HCEC 1CT (cell line): Measurements from ENCODE around the gene CTXND2.
A peak's percentile ranks its signal among the peaks of the same experiment; 100 is the strongest.
"Not testable (repeated sequence)": the region's sequence is repeated elsewhere in the genome, so short reads cannot be mapped to it uniquely, and the experiment has no call there.

ENCODE experiments used
- DNase-seq: peaks from one replicate; pipeline ENCODE4 v3.0.0-alpha.2; 2017

The CTXND2 gene

GRCh38 chr1:150893336-150893913 lies 6.5 kb downstream of the CTXND2 start:
- no peak for DNase-seq

DNA sequence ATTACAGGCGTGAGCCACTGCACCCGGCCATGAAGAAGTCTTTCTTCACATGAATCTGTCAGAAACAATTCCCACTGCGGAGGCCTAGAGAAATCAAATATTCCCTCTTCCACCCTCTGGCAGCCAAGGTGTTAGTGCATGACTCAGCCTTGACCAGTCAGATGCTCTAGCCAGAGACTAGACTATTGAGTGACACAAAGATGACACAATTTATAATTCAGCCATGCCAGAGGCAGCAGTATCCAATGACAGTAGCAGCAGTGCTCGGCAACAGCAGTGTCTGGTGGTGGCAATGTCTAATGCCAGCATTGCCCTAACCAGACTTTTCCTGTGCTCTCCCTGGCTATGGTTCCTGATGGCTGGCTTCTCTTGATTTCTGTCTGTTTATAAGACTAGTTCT lies 8.7 kb downstream of the CTXND2 start:
- DNase-seq, result peak; percentile 21

- DNase-seq, result not testable (repeated sequence)
Observed at GRCh38 chr1:150899795-150900194, 12.9 kb downstream of the CTXND2 start.

GRCh38 chr1:150902346-150902745 lies 15.4 kb downstream of the CTXND2 start:
- DNase-seq, result no peak

DNA sequence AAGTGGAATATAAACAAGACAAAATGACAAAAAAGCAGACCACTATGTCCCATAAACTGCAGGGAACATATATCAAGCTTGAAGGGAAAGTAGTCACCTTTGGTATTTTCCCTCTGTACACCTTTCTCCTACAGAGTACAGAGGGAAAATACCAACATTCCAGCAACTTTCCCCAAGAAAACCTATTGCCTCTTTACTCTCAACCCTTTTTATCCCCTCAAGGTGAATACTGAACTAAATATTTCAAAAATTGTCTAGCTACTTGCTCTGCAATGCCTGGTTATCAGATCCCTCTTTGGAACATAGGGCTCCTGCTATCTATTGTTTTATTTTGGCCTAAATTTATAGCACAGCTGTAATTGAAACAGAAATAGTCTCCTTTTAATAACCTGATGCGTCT lies 15.8 kb downstream of the CTXND2 start:
- no peak for DNase-seq

DNA sequence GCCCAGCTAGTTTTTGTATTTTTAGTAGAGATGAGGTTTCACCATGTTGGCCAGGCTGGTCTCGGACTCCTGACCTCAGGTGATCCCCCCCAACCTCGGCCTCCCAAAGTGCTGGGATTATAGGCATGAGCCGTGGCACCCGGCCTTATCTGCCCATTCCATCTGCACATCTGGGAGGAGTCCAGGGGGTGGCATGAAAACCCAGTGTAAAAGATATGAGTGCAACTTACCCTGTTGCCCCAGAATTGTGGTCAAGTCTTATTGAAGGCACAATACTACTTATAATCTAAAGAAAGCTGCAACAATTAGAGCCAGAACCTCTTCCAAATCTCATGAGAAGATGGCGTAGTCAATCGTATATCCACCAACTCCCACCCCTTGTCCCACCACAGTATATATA lies 18.4 kb downstream of the CTXND2 start:
- no peak for DNase-seq

GRCh38 chr1:150906329-150906728 lies 19.4 kb downstream of the CTXND2 start:
- DNase-seq, result no peak

DNA sequence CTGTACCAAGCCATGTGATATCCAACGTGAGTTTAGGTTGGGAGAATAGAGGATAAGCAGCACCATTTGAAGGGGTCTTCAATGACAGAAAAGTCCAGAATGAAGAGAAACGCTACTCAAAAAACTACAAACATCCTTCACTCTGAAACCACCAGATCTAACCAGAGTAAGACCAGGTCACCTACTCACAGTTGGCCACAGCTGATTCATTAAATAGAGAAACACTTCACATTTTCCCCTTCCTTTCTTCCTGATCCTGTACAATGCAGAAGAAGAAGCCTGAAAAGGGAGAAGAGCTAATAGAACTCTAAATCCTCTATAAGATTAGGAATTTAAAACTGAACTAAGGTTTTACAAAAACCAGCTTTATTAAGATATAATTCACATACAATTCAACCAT lies 19.9 kb downstream of the CTXND2 start:
- no peak for DNase-seq

DNA sequence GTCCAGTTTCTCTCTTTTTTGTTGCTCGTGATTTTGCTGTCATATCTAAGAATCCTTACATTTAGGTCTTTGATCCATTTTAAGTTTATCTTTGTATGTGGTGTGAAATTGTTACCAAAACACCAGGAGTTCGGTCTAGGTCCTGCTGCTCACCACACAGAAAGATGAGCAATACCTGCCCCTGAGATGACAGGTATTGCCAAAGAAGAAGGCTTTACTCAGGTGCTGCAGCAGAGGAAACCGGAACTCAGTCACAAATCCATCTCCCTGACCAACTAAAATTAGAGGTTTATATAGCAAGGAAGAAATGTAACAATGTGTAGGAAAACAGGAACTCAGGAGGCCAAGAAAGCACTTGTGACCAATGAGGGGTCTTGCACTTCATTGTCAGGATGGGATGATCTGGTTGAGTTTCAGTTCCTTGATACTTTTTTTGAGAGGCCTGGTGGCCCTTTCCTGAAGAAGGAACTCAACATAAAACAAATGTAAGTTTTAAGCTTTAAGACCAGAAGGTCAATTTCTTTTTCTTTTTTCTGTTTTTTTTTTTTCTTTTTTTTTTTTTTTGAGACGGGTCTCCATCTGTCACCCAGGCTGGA lies 22.7 kb downstream of the CTXND2 start:
- no peak for DNase-seq

- no peak for DNase-seq
Observed at GRCh38 chr1:150912623-150913022, 25.7 kb downstream of the CTXND2 start.

GRCh38 chr1:150917387-150917786 lies 30.5 kb downstream of the CTXND2 start:
- no peak for DNase-seq

- peak; percentile 93 for DNase-seq
Observed at GRCh38 chr1:150922519-150922975, 35.6 kb downstream of the CTXND2 start.

DNA sequence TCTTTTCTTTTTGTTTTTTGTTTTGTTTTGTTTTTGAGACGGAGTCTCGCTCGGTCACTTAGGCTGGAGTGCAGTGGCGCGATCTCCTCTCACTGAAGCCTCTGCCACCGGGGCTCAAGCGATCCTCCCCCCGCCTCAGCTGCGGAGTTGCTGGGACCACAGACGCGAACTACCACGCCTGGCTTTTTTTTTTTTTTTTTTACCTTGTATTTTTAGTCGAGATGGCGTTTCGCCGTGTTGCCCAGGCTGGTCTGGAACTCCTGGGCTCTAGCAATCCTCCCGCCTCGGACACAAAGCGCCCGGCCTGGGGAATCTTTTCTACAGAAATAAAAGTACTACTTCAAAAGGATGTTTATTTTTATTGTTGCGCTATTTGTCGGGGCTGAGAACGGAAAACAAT lies 38.1 kb downstream of the CTXND2 start:
- DNase-seq, result no peak

DNA sequence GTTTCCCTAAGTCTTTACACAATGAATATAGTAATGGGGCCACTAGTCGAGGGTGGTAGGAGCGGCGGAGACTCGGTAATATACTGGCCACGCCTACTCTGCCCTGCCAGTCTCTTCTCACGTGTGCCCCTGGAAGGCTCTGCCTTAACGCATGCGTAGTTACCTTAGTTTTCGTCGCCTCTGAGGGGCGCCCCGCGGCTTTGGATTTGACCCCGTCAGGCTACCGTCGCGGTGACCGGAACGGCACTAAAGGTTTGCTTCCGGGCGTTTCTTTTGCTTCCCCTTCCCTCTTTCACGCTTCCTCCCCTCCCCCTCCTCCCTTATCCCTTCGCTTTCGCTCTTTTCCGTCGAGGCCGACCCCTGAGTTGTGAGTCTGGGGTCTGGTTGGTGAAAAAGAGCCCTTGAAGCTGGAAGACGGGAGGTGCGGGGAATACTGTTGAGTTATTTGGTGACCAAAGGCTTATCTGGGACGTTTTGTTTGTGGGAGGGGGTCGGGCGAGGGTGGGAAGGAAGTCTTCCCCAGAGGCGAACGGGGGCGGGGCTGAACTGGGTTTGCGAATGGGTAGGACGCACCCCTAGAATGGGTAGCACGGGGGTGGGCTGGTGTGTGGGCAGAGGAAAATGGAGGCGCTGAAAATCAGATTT lies 39.3 kb downstream of the CTXND2 start, which contains the start of gene SETDB1:
TSS of gene SETDB1 (plus strand) at position 267 of the 645 bp plus-strand sequence. CDS start 1,352 bp downstream, outside the sequence.
- DNase-seq, result peak; percentile 94

GRCh38 chr1:150927624-150928023 lies 40.7 kb downstream of the CTXND2 start:
- DNase-seq, result no peak

DNA sequence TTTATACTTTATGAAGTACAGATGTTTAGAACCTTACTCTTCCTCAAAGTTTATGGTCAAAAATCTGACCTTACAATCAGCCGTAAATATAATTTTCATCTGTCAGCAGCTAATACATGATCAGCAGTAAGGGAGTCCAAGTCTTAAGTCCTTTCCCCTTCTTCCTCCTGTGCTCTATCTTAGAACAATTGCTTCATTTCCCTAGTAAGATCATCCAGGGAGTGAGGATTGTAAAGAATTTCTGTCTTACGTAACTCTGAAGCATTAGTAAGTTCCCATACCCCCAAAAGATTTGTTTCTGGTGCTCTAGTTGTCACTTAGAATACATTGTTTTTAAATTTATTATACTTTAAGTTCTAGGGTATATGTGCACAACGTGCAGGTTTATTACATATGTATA lies 41.4 kb downstream of the CTXND2 start:
- peak; percentile 18 for DNase-seq

DNA sequence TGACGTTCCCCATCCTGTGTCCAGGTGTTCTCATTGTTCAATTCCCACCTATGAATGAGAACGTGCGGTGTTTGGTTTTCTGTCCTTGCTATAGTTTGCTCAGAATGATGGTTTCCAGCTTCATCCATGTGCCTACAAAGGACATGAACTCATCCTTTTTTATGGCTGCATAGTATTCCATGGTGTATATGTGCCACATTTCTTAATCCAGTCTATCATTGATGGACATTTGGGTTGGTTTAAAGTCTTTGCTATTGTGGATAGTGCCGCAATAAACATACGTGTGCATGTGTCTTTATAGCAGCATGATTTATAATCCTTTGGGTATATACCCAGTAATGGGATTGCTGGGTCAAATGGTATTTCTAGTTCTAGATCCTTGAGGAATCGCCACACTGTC lies 41.8 kb downstream of the CTXND2 start:
- not testable (repeated sequence) for DNase-seq

DNA sequence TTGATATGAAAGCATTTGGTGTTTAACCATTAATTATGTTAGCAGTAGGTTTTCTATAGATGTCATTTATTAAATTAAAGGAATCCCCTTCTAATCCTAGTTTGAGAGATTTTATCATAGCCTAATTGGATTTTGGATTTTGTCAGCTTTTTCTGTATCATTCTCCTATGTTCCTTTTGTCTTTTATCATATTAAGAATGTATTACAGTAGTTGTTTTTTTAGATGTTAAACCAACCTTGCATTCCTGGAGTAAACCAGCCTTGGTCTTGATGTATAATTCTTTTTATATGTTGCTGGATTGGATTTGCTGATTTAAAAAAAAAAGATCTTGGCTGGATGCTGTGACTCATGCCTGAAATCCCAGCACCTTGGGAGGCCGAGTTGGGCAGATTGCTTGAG lies 44.8 kb downstream of the CTXND2 start:
- no peak for DNase-seq

DNA sequence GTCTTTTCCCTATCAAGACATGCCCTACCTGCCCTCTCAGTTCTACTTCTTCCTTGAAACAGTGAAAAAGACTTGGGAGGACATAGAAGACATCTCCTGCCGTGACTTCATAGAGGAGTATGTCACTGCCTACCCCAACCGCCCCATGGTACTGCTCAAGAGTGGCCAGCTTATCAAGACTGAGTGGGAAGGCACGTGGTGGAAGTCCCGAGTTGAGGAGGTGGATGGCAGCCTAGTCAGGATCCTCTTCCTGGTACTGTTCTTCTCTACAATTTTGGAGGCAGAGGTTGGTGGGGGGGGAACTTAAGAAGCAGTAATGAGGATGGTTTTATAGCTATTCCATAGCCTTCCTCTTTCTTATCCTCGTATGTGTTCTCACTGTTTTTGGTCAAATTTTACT lies 57.9 kb downstream of the CTXND2 start:
- DNase-seq, result no peak

DNA sequence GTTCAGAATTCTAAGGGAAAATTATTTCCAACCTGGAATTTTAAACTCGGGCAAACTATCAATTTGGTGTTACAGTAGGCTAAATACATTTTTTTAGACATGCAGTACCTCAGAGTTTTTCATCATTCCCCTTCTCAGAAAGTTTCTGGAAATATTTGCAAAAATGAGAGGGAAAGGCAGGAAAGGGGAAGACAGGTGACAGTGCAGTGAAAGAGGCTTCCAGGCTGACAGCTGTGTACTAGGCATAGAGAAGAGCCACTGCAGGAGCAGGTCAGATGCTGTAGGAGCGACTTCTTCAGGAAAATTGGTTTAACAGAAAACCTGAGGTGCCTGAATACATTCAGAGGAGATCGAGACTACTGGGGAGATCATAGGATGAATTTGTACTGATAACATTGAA lies 67.8 kb downstream of the CTXND2 start:
- DNase-seq, result no peak

GRCh38 chr1:150955280-150955679 lies 68.3 kb downstream of the CTXND2 start:
- no peak for DNase-seq

DNA sequence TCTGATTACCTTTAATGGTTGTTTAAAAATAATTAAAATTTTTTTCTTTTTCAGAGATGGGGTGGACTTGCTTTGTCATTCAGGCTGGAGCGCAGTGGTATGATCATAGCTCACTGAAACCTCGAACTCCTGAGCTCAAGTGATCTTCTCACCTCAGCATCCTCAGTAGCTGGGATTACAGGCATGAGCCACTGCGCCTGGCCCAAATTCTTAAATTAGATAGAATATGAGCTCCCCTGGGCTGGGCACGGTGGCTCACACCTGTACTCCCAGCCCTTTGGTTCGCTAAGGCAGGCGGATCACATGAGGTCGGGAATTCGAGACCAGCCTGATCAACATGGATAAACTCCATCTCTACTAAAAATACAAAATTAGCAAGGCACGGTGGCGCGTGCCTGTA lies 70.7 kb downstream of the CTXND2 start:
- DNase-seq, result no peak

DNA sequence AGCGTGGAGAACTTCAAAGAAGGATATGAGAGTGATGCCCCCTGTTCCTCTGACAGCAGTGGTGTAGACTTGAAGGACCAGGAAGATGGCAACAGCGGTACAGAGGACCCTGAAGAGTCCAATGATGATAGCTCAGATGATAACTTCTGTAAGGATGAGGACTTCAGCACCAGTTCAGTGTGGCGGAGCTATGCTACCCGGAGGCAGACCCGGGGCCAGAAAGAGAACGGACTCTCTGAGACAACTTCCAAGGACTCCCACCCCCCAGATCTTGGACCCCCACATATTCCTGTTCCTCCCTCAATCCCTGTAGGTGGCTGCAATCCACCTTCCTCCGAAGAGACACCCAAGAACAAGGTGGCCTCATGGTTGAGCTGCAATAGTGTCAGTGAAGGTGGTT lies 73.7 kb downstream of the CTXND2 start:
- no peak for DNase-seq

- no peak for DNase-seq
Observed at GRCh38 chr1:150961756-150962155, 74.8 kb downstream of the CTXND2 start.
